DOHH2 (cell line): ENCODE results near the gene PRODH.
"Not testable (repeated sequence)": the region's sequence is repeated elsewhere in the genome, so short reads cannot be mapped to it uniquely, and the experiment has no call there.

Experiments used
- EZH2phosphoT487 ChIP-seq: fragments of 200-600 bp; sonication (generic); IDR thresholded peaks from 2 replicates; pipeline ENCODE4 v1.6.1; 2017; ENCODE audit warnings: borderline replicate concordance, mild to moderate bottlenecking, antibody characterized with exemption, low read length, moderate library complexity, mixed read lengths
- TF ChIP-seq, protein P1 (sequence below): fragments of 200-600 bp; sonication (generic); IDR thresholded peaks from one replicate; pipeline ENCODE4 v1.5.1; 2014; ENCODE audit warnings: antibody characterized with exemption, mild to moderate bottlenecking, low read depth, low read length; ENCODE audit not compliant: poor library complexity, severe bottlenecking

- TF ChIP-seq, protein P1, sequence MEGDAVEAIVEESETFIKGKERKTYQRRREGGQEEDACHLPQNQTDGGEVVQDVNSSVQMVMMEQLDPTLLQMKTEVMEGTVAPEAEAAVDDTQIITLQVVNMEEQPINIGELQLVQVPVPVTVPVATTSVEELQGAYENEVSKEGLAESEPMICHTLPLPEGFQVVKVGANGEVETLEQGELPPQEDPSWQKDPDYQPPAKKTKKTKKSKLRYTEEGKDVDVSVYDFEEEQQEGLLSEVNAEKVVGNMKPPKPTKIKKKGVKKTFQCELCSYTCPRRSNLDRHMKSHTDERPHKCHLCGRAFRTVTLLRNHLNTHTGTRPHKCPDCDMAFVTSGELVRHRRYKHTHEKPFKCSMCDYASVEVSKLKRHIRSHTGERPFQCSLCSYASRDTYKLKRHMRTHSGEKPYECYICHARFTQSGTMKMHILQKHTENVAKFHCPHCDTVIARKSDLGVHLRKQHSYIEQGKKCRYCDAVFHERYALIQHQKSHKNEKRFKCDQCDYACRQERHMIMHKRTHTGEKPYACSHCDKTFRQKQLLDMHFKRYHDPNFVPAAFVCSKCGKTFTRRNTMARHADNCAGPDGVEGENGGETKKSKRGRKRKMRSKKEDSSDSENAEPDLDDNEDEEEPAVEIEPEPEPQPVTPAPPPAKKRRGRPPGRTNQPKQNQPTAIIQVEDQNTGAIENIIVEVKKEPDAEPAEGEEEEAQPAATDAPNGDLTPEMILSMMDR, result not testable (repeated sequence)
- TF ChIP-seq EZH2phosphoT487, result not testable (repeated sequence)
Observed at GRCh38 chr22:18959741-18960140, 23.6 kb upstream of the PRODH start.
